Neutrophil (primary cell): Measurements from ENCODE around the gene DGKK.
"Not testable (repeated sequence)": the region's sequence is repeated elsewhere in the genome, so short reads cannot be mapped to it uniquely, and the experiment has no call there.

Experiments
- H3K27ac ChIP-seq: fragments of 200-600 bp; sonication (generic); 2 replicates; pipeline ENCODE4 v1.5.1; 2016; ENCODE audit warnings: mild to moderate bottlenecking, moderate library complexity
- H3K27me3 ChIP-seq: fragments of 200-600 bp; sonication (generic); 2 replicates; pipeline ENCODE4 v1.6.0; 2016; ENCODE audit warnings: mild to moderate bottlenecking
- H3K36me3 ChIP-seq: fragments of 200-600 bp; sonication (generic); 2 replicates; pipeline ENCODE4 v1.5.1; 2017
- H3K4me1 ChIP-seq, 2 experiments: fragments of 200-600 bp in 1 of 2; sonication (generic) in 1 of 2; 1 replicate in 1 of 2; 2 replicates in 1 of 2; pipeline versions ENCODE4 v1.5.1 to v1.6.1; 2013 to 2016; ENCODE audit warnings: low read depth in 1 of 2, low read length in 1 of 2, mild to moderate bottlenecking in 1 of 2, moderate library complexity in 1 of 2; ENCODE audit not compliant: control insufficient read depth in 1 of 2, insufficient read depth in 1 of 2
- H3K4me3 ChIP-seq, 2 experiments: fragments of 200-600 bp in 1 of 2; sonication (generic) in 1 of 2; 1 replicate in 1 of 2; 2 replicates in 1 of 2; pipeline ENCODE4 v1.5.1; 2013 to 2016; ENCODE audit warnings: low read depth in 1 of 2, low read length in 1 of 2, mild to moderate bottlenecking in 1 of 2, moderate library complexity in 1 of 2
- H3K9me3 ChIP-seq: fragments of 200-600 bp; sonication (generic); 2 replicates; pipeline ENCODE4 v1.5.1; 2016
- TF ChIP-seq, protein P1 (sequence below): fragments of 200-600 bp; sonication (generic); IDR thresholded peaks from 2 replicates; pipeline ENCODE4 v1.5.1; 2016; ENCODE audit warnings: antibody characterized with exemption

The DGKK gene

GRCh38 chrX:50372966-50373365, 97.7 kb downstream of the DGKK start:
- H3K4me1 ChIP-seq = no peaks in the 10 kb centered on the region
- H3K4me3 ChIP-seq = no peak overlapping the region
- H3K27me3 ChIP-seq = no peaks in the 10 kb centered on the region
- TF ChIP-seq, protein P1, sequence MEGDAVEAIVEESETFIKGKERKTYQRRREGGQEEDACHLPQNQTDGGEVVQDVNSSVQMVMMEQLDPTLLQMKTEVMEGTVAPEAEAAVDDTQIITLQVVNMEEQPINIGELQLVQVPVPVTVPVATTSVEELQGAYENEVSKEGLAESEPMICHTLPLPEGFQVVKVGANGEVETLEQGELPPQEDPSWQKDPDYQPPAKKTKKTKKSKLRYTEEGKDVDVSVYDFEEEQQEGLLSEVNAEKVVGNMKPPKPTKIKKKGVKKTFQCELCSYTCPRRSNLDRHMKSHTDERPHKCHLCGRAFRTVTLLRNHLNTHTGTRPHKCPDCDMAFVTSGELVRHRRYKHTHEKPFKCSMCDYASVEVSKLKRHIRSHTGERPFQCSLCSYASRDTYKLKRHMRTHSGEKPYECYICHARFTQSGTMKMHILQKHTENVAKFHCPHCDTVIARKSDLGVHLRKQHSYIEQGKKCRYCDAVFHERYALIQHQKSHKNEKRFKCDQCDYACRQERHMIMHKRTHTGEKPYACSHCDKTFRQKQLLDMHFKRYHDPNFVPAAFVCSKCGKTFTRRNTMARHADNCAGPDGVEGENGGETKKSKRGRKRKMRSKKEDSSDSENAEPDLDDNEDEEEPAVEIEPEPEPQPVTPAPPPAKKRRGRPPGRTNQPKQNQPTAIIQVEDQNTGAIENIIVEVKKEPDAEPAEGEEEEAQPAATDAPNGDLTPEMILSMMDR = no peak
- no peak overlapping the region for H3K27ac ChIP-seq
- H3K36me3 ChIP-seq = no peaks in the 10 kb centered on the region
- no peaks in the 10 kb centered on the region for H3K9me3 ChIP-seq

DNA sequence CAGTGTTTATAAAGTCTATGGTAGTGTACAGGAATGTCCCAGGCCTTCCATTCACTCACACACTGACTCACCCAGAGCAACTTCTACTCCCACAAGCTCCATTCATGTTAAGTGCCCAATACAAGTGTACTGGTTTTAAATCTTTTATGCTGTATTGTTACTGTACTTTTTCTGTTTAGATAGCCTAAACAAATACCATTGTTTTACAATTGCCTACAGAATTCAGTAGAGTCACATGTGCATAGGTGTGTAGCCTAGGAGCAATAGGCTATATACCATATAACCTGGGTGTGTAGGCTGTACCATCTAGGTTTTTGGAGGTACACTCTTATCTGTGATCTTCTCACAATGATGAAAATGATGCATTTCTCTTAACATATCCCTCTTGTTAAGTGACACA, 126.7 kb downstream of the DGKK start:
- H3K4me3 ChIP-seq = no peak overlapping the region
- no peaks in the 10 kb centered on the region for H3K36me3 ChIP-seq
- no peaks in the 10 kb centered on the region for H3K4me1 ChIP-seq
- H3K9me3 ChIP-seq = no peaks in the 10 kb centered on the region
- TF ChIP-seq, protein P1 = no peak
- no peak overlapping the region for H3K27ac ChIP-seq
- no peaks in the 10 kb centered on the region for H3K27me3 ChIP-seq

DNA sequence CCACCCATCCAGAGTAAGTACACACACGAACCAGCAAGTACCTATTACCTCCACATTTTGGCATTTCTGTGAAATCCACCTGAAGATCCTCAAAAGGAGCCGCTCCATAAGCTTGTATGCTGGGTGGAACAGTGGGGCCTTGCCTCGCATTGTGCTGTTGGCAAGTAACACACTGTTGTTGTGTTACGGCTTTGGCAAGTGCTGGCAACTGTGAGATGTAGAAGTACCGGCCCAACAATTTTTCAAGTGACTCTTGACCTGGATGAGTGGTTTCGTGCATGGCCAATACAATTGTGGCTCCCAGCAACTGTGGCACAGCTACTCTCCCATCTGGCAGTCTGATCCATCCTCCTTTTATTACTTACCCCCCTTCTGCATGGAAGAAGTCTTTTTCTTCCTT, 137.3 kb downstream of the DGKK start:
- Histone ChIP-seq H3K4me3 (no peak overlapping the region), H3K27me3 (no peaks in the 10 kb centered on the region), H3K4me1 (no peaks in the 10 kb centered on the region), H3K9me3 (no peaks in the 10 kb centered on the region), H3K36me3 (no peaks in the 10 kb centered on the region), H3K27ac (no peak overlapping the region)
- TF ChIP-seq, protein P1 = no peak

GRCh38 chrX:50332668-50333067, 138.0 kb downstream of the DGKK start:
- H3K27me3 ChIP-seq, H3K36me3 ChIP-seq, H3K4me1 ChIP-seq, H3K27ac ChIP-seq, H3K9me3 ChIP-seq, H3K4me3 ChIP-seq: not testable (repeated sequence)

- no peaks in the 10 kb centered on the region for H3K36me3 ChIP-seq
- H3K4me3 ChIP-seq = no peak overlapping the region
- no peaks in the 10 kb centered on the region for H3K27me3 ChIP-seq
- H3K9me3 ChIP-seq = no peaks in the 10 kb centered on the region
- TF ChIP-seq, protein P1 = no peak
- no peaks in the 10 kb centered on the region for H3K4me1 ChIP-seq
- H3K27ac ChIP-seq = no peak overlapping the region
Observed at GRCh38 chrX:50327235-50327634, 143.4 kb downstream of the DGKK start.
